Activated CD4-positive, alpha-beta T cell treated with anti-CD3 and anti-CD28 coated beads for 24 hours (primary cell): ENCODE measurements around the gene MTMR2.
"Not testable (repeated sequence)": the region's sequence is repeated elsewhere in the genome, so short reads cannot be mapped to it uniquely, and the experiment has no call there.

Source experiments
- DNase-seq, 2 donors: peaks; one replicate each; pipeline ENCODE4 v3.0.0-alpha.2; 2020; ENCODE audit warnings: low read depth in 2 of 2

Gene MTMR2

DNA sequence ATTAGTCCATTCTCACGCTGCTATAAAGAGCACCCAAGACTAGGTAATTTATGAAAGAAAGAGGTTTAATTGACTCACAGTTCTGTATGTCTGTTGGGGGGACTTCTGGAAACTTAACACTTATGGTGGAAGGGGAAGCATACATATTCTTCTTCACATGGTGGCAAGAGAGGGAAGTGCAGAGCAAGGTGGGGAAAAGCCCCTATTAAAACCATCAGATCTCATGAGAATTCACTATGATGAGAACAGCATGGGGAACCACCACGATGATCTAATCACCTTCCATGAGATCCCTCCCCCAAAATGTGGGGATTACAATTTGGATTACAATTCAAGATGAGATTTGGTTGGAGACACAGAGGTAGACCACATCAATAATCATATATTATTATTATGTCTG, 107.9 kb downstream of the MTMR2 start:
- DNase-seq = no peak

GRCh38 chr11:95811052-95811451, 112.9 kb downstream of the MTMR2 start:
- not testable (repeated sequence) for DNase-seq

DNA sequence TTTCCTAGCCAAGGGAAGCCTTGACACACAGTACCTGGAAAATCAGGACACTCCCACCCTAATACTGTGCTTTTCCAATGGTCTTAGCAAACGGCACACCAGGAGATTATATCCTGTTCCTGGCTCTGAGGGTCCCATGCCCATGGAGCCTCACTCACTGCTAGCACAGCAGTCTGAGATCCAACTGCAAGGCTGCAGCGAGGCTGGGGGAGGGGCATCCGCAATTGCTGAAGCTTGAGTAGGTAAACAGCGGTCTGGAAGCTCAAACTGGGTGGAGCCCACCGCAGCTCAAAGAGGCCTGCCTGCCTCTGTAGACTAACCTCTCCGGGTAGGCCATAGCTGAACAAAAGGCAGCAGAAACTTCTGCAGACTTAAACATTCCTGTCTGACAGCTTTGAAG, 117.4 kb downstream of the MTMR2 start:
- DNase-seq = not testable (repeated sequence)

- no peak for DNase-seq
Measured at GRCh38 chr11:95805869-95806268, 118.0 kb downstream of the MTMR2 start.

- DNase-seq = no peak
Measured at GRCh38 chr11:95803973-95804372, 119.9 kb downstream of the MTMR2 start.

DNA sequence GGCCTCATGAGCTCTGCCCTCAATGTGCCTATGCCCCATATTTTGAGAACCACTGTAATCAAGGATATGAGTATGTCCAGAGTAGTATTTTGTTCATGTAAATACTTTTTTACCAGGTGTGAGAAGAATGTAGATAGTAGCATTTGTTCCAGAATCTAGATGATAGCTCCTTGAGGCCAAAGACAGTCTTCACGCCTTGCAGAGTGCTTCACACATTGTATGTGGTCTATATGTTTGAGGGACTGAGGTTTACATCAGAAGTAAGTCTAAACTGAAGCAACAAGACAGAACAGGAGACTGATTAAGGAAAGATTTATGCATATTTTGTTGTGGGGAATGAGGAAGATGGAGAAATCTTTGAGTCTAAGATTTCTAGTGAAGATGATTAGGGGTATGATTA, 121.1 kb downstream of the MTMR2 start:
- no peak for DNase-seq

DNA sequence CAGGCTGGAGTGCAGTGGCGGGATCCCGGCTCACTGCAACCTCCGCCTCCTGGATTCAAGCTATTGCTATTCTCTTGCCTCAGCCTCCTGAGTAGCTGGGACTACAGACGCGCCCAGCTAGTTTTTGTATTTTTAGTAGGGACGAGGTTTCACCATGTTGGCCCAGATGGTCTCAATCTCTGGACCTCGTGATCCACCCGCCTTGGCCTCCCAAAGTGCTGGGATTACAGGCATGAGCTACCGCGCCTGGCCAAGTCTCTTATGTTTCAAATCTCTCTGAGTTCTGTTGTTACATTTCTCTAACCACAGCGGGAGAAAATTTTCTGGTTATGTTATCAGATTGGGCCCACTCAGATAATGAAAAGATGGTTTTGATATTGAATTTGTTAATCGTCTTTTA, 123.5 kb downstream of the MTMR2 start:
- no peak for DNase-seq

DNA sequence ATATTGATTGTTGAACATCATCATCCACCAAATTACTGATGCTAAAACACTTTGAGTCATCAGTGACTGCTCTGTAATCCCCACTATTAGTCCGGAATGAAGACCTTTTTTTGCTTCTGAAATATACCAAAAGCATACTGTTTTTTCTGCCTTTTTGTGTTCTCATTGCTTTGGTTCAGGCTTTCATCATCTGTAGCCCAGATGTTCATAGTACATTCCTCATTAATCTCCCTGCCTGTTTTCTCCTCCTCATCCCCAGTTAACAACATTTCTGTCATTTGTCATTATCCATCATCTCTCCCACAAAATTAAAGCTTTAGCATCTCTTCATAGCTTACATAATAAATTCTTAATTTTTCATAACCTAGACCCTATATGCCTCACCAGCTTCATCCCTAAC, 124.4 kb downstream of the MTMR2 start:
- no peak for DNase-seq

DNA sequence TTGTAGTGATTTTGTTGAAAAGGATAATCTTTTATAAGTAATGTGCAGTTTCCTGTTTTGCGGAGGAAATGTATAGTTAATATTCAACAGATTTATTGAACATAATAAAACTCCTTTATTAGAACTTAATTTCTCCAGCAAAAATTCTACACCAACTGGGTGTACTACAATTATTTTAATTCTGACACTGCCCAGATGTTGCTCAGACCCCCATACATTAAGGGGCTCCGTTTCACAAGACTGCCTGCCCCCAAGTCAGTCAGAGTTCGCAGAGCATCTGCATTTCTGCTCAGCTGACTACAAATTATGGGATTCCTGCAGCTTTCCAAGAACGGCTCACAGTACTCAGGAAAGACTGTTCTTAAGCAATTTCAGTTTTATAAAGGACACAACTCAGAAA, 127.4 kb downstream of the MTMR2 start:
- no peak for DNase-seq

- no peak for DNase-seq
Measured at GRCh38 chr11:95795627-95796295, 128.1 kb downstream of the MTMR2 start.

DNA sequence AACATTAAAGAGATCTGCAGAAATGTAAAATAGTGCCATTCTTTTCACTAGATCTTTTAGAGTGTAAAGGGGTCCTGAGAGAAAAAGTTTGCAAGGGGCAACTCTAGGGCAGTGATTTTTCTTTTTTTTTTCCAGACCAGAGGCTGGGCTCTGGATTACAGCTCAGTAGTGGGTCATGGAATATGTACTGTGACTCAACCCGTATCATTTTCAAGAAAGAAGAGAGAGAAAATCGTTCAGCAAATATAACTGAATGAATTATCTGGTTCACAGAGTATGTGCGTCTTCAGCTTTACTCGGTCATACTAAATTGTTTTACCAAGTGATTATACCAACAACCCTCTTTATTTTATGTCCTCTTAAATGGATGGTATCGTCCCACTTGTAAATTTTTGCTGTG, 129.8 kb downstream of the MTMR2 start:
- no peak for DNase-seq

DNA sequence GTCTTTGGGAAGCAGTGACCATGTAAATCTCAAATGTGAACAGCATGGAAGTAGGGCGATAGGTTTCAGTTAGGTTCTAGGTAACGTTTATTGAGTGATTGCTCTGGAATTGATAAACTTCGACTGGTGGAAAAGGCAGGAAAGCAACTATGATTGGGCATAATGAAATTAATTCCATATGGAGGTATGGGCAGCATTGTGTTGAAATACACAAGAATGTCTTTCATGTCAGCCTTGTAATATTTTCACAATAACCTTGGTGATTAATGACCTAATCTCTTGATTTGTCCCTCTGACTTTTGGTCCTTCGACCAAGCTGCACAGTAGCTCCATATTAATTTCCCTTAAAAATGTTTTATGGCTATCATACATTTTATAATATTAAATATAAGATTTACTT, 130.8 kb downstream of the MTMR2 start:
- no peak for DNase-seq

DNA sequence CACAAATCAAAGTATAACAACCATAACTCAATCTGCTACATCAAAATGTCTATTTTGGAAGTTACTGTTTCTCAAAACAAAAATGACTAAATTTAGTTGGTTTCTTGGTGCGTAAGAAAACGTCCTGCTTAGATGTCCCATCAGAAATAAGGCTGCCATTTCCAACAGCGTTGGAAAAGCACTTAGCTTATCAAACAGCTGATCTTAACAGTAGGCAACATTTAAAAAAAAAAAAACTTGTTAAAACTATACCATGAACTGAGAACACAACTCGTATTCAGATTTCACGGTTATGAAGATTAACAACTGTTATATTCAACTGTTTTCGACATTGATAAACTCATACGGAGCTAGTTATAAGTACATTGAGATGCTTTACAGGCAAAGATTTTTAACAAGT, 131.2 kb downstream of the MTMR2 start:
- no peak for DNase-seq

- DNase-seq = no peak
Measured at GRCh38 chr11:95792200-95792599, 131.7 kb downstream of the MTMR2 start.

GRCh38 chr11:95791709-95792033, 132.2 kb downstream of the MTMR2 start:
- DNase-seq = no peak

DNA sequence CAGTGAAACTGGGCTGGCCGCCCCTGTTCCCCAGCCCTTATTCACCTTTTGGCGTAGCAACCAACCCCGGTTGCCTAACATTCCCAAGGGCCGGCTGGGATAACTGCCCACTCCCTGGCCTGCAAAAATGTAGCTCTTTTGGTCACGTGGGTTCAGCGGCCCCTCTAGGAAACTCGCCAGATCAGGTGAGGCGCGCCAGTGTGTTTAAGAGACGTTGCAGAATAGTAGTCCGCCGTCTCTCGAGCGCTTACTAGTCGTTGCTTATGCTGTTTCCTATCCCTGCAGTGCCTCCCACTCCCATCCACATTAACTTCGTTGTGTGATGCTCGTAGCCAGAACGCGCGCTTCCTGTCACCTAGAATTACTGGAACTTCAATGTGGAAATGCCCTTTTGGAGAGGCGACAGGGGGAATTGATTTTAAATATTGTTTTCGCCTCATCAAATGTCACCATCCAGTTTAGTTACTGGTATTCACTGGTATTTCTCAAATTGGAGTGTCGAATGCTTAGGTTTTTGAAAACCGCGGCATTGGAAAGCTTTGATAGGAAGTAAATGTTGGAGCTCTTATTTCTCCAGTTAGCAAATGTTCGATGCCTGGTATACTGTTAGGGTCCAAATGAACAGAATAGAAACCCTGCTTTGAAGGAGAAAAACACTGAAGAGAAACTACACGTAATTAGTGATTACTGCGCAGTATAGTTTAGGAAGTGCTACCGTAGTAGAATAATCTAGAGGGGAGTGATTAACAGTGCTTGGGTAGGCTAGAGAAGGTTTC, 132.8 kb downstream of the MTMR2 start:
- peak; percentile 29 to 37 for DNase-seq

DNA sequence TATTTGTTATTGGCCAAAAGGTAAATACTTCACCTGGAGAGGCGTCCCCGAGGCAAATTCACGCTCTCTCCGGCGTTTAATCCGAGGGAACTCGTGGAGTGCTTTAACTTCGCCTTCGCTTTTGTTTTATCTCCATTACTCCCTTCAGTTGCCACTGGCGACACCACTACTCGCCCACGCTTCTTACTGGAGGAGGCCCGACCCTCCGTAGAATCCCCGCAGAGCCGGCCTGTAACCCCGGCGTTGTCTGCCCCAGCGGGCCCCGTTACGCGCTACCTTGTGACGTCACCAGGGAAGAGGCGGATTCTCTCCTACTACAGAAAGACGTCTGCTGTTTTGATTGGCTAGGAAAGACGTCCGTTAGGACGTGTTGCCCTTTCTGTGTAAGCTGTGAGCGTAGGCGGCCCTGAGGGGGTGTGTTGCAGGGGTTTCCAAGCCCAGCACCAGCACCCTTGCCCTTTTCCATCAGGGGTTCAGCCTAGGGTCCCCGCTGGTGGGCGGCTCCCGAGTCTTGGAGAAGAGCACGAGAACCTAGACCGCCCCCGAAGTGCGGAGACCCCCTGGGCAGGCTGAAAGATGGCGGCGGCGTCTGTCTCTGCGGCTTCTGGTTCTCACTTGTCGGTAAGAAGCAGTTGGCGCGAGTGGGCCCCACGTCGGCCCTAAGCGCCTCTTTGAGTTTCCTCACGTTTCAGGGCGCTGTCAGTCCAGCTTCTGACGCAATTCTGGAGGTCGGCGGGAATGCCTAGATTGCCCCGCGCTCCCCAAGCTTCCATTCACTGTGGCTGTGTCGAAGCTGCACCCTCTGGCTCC, 133.6 kb downstream of the MTMR2 start, which contains the start of gene CEP57:
CEP57 (plus strand) TSS at position 376 of the 810 bp plus-strand sequence; CDS start at position 577, 201 bp downstream.
- DNase-seq = peak; percentile 86 to 92

DNA sequence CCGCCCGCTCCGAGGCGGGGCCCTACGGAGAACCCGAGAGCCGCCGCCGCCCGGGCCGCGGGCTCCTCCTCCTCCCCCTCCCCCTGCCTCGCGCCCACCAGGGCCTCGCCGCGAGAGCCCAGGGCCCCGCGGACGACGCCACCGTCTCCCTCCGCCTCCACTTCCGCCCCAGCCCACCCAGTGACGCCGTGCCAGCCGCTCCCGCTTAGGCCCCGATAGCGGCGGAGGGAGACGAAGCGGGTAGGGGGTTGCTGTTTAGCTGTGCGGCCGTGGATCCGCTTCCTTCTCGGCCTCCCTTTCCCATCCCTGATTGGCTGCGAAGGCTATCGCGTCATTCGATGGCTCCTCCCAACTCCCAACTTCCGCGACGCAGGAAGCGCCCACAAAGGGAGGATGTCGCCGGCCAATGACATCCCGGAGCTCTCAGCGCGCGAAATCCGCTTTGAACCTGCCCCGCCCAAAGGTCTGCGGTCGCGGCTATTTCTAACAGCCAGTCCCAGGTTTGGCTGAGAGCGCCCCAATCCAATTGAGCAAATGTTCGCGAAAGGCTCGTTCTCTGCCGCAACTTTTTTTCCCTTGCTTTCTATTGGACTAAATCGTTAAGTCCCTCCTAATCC, 134.3 kb downstream of the MTMR2 start, which contains the start of gene FAM76B:
FAM76B (minus strand) TSS at position 277 of the 617 bp plus-strand sequence. CDS start 304 bp downstream, outside the sequence.
- DNase-seq = peak; percentile 86 to 95

- DNase-seq = peak in 1 of 2 donors; percentile 2
Measured at GRCh38 chr11:95788921-95789505, 134.9 kb downstream of the MTMR2 start.
